Dedifferentiated amniotic fluid mesenchymal stem cell (primary cell): ENCODE results near the gene GDF7.

Experiments
- DNase-seq: peaks from one replicate; pipeline ENCODE4 v3.0.0-alpha.2; 2016; ENCODE audit errors: extremely low spot score

Gene GDF7

DNA sequence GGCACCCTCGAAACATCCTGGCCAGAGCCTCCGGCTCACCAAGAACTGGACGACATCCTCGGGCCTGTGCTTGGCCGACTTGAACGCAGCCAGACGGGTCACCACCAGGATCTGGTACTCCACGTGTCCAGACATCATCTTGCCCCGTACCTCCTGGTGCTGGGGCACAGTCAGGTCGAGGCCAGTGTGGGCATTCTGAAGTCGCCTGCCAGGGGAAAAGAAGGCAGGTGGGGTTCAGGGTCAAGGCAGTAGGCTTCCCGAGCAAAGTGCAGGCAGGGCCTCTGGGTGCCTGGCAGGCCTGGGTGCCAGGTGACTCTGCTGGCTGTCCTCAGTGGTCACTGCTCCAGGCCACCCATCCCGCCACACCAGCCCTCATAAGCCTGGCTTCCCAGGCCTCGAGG is 21.6 kb upstream of the GDF7 start:
- no peak for DNase-seq

DNA sequence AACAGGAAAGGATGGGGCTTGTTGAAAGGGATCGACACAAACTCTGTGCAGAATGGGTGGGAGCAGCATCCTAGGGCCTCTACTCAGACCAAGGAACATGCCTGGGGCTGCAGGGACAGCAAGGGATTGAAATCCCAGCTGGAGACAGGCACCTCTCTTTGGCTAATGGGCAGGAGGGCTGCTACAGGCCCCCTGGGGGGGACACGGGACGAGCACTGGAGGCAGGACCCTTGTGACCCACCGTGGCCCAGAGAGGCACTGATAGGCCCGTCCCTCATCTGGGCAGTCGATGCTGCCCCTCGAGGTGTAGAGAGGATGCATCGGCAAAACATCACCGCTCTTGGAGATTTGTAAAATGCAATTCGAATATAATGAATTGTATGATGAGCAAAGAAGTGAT is 21.2 kb upstream of the GDF7 start:
- DNase-seq: no peak

DNA sequence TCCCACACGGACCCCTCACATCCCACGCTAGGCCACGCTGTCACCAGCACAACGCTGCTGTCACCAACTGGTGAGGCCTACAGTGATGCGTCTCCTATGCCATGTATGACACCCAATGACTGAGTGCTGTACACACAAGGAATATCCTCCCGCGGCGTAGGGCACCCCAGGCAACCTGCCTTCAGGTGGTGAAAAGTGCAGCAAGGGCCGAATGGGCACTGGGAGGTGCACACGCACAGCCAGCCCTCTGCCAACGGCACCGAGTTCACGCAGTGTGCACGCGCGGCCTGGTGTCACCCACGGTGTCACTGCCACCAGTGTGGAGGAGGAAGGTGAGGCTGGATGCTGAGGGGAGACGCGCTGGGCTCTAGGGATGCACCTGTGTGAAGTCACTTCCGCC is 20.5 kb upstream of the GDF7 start:
- DNase-seq: no peak

- no peak for DNase-seq
Measured at GRCh38 chr2:20647211-20647610, 19.7 kb upstream of the GDF7 start.

GRCh38 chr2:20647738-20648137 is 19.2 kb upstream of the GDF7 start:
- DNase-seq: no peak

DNA sequence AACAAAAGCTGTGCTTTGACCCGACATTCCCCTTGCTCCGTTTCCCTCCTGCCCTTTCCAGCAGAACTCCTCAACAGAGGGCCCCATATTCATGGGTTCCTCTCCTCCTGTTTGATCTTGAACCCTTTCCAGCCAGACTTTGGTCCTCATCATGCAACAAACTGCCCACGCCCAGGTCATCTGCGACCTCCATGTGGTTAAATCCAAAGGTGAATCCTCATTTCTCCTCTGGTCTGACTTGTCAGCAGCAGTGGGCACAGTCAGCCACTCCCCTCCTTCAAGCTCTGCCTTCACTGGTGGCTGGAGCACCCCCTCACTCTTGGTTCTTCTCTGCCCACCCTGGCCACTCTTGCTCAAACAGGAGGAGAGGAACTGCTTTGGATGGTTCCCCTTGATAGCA is 18.7 kb upstream of the GDF7 start:
- DNase-seq: no peak

- no peak for DNase-seq
Measured at GRCh38 chr2:20648831-20649230, 18.1 kb upstream of the GDF7 start.

DNA sequence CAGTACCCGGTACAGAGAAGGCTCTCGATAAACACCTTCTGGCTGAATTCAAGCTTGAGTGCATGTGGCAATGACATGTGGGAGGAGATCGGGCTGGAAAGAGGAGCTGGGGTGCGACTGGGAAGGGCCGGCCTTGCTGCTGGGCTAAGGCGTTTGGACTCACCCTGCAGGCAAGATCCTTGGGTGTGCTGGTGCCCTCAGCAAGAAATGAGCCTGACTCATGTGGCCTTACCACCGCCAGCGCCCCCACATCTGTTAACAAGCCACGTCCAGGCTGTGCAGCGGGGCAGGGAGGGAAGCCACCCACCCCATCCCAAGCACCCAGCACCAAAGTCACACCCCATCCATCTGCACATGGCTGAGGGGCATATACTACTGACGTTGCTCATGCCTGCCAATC is 17.4 kb upstream of the GDF7 start:
- DNase-seq: no peak

DNA sequence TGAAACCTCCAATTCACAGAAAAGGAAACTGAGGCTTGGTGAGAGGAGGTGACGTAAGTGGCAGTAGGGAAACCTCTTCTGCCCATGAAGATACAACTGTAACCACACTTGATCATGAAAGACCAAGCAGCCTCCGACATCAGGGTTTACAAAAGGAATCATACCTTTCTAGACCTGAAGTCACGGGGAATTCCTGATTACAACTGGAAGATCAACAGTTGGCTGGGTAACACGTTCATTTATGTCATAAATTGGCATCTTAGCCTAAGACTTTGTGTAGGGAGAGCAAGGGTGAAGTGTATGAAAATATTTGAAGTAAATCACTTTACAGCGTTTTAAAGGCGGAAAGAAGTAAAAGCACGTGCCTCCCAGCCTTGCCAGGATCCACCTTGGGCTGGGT is 17.0 kb upstream of the GDF7 start:
- no peak for DNase-seq

DNA sequence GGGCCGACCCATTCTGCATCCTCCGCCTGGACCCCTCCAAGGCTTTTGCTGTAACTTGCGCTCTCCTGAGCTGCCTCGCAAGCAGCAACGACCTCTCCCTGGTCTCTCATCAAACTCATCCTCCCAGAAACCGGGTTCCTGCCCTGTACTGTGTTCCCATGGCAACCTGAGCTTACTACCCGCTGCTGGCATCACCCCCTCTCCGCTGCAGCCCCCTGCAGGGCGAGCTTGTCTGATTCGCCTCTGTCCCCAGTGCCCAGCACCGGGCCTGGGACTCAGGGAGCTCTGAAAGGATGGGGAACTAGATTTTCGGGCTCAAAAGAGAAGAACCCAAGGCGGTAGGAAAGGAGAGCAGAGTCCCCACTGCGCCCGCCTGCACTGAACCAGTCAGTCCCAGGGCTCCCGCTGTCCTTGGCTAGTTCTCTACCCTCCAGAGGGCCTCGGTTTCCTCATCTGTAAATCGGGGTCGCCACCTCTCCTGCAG is 16.5 kb upstream of the GDF7 start:
- DNase-seq: peak; percentile 28

DNA sequence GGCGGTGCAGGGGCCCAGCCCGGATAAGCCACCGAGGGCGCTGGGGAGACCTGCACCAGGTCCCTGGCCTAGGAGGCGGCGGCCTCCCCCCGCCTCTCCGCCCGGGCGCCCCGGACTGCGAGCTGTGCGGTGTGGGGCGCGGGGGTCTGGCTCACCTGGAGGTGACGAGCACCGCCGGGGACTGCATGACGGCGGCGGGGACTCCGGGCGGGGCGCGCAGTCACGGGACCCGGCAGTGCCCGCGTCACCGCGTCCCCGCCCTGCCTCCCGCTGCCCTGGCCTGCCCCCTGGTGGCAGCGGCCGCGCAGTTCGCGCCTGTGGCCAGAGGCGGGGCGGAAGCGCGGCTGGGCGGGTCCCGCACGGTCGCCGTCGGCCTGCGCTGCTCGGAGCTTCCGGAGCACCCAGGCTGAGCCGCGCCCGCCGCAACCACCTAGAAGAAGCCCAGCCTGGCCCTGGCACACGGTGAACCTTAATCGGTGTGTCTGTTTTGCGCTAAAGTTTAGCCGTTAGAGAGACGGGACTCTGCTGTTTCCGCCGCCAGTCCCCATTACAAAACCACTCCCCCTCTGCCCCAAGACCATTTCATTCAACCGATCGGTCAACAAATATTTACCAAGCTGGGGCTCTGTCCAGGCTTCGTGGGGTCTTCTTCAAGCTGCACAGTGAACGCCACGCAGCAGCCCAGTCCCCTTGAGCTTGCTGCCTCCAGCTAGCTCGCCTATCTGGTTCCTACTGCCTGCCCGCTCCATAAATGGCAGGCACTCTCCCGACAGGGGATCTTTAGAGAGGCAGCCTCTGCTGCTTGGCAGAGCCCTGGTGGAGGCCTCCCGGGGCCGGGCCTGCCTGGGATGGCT is 15.8 kb upstream of the GDF7 start, which contains the start of gene HS1BP3:
Gene HS1BP3 (minus strand): TSS at position 222 of the 854 bp plus-strand sequence. CDS start 35 bp downstream, at position 187.
- peak; percentile 54 for DNase-seq

DNA sequence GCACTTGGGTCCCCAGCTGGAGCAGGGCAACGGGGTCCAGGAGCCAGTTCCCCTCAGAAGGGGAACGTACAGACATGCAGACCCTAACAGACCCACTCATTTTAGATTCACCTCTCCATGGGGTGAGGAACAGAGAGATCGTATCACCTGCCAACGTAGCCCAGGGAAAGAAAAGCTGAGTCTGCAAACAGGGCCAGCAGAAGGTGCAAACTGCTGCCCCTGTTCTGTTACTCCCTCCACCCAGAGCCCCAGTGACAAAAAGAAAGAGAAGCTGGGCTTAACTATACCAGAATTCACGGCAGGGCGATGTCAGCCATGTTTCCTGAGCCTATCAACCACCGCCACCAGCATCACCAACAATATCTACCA is 15.2 kb upstream of the GDF7 start:
- no peak for DNase-seq

DNA sequence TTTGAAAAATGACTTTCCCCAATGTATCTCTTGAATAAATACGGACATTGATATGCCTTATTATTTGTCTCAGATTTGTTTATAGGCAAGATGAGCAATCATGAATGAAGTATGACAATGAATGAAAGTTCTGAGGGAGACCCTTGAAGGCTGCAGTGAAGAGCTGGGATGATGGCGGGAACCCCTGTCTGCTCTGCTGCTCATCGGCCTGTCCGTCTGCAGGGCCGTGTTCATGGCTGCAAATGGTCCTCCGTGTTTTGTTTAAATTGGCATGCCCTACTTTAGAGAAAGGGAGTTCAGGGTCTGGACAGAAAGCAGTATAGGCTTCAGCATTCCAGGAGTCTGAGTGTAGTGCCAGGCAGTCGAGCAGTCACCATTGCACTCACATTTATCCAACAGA is 14.8 kb upstream of the GDF7 start:
- no peak for DNase-seq

DNA sequence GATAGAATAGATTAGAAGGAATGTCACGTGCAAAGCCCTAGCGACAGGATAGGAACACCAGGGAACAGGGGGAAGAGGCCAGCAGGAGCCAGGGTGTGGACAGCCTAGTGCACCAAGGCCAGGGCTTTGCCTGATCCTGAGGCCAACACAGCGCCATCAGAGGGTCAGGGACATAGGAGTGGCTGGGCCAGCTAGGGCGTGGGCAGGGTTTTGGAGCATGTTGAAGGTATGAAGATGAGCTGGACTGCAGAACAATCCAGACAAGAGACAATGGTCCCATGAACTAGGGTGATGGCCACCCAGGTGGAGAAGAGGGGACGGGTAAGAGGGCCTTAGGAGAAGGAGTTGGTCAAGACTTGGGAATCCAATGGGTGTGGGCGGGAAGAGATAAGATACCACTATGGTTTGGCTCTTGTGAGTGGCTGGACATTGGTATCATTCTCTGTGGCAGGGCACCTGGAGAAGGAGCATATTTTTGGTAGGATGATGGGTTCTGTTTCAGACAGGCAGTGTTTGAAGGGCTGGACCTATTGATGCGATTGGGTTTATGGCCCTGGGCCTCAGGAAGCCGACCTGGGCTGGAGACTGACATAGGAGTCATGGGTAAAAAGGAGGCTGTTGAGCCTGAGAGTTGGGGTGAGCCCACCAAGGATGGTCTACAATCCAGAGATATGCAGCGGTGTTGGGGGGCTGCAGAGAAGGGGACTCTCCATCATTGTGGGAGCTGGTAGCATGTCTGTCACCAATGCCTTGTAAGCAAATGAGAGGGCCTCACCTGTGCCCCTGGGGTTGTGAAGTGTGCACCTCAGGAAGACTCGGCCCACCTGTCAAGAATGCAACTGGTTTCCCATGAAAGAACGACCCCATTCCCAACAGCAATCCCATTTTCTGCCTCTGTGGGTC is 14.0 kb upstream of the GDF7 start:
- DNase-seq: no peak

GRCh38 chr2:20653695-20654534 is 13.0 kb upstream of the GDF7 start:
- DNase-seq: no peak

GRCh38 chr2:20654535-20654813 is 12.5 kb upstream of the GDF7 start:
- DNase-seq: no peak

DNA sequence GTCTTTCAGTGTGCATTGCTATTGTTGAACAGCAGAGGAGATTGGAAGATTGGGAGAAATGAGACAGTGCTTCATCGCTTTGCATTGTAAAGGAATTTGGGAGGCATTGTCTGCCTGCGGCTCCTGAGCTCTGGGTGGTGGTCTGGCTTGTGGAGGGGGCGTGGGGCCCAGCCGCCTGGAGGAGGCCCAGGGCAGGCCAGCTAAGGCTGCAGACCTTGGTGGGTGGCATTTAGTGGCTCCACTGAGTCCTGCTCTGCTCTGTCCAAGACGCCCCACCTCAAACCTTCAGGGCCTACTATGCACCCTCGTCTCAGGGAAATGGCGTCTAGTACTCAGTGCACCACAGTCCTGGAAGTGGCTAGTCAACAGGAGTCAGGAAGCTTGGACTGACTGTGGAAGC is 10.4 kb upstream of the GDF7 start:
- DNase-seq: no peak

DNA sequence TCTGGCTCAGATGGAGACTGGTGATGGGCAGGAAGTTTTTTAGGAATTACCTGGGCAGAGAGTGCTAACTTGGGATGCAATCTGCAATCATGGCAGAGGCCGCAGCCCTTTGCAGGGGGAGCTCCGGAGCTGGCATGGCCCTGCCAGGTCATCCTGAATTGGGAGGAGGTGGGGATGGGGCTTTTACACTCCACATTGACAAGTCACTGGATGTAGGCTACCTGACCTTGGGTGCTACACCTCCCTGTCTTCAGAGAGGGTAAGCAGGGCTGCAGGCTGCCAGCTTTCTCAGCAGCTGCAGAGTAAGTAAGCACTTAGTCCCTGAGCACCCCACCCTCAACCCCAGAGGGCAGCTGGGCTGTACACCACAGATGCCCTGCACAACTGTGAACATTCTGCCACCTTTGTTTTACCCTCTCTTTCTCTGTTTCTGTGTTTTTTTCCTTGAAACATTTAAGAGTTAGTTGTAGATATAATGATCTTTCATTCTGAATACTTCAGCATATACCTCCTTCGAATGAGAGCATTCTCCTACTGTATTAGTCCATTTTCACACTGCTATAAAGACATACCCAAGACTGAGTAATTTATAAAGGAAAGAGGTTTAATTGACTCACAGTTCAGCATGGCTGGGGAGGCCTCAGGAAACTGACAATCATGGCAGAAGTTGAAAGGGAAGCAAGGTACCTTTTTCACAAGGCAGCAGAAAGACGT is 9.3 kb upstream of the GDF7 start:
- DNase-seq: no peak

- no peak for DNase-seq
Measured at GRCh38 chr2:20660506-20661420, 6.2 kb upstream of the GDF7 start.
